ENCODE measurements around the gene USP49.

The USP49 gene

GRCh38 chr6:41757271-41757670, 137.9 kb downstream of the USP49 start:
- no peak for DNase-seq (ENCODE audit: low read depth in 2 of 2)

- no peak for DNase-seq (ENCODE audit: low read depth in 2 of 2)
These were observed 138.8 kb downstream of the USP49 start for GRCh38 chr6:41756354-41756753.

- no peak for DNase-seq (ENCODE audit: low read depth in 2 of 2)
These were observed 139.3 kb downstream of the USP49 start for GRCh38 chr6:41755895-41756294.

GRCh38 chr6:41750374-41750773, 144.8 kb downstream of the USP49 start:
- no peak for DNase-seq (ENCODE audit: low read depth in 2 of 2)

GRCh38 chr6:41748542-41748941, 146.6 kb downstream of the USP49 start:
- DNase-seq (ENCODE audit: low read depth in 2 of 2), result no peak

GRCh38 chr6:41748102-41748477, 147.1 kb downstream of the USP49 start:
- DNase-seq (ENCODE audit: low read depth in 2 of 2), result no peak

- no peak for DNase-seq (ENCODE audit: low read depth in 2 of 2)
These were observed 147.7 kb downstream of the USP49 start, which contains the start of gene PGC for GRCh38 chr6:41747256-41748101. Gene PGC (minus strand): TSS chr6:41747397. CDS start chr6:41747334, 63 bp downstream.

GRCh38 chr6:41746107-41746506, 149.1 kb downstream of the USP49 start:
- no peak for DNase-seq (ENCODE audit: low read depth in 2 of 2)

- no peak for DNase-seq (ENCODE audit: low read depth in 2 of 2)
These were observed 150.9 kb downstream of the USP49 start for GRCh38 chr6:41744236-41744787.

GRCh38 chr6:41743406-41744235, 151.6 kb downstream of the USP49 start:
- no peak for DNase-seq (ENCODE audit: low read depth in 2 of 2)

GRCh38 chr6:41741625-41742490, 153.3 kb downstream of the USP49 start:
- no peak for DNase-seq (ENCODE audit: low read depth in 2 of 2)

- no peak for DNase-seq (ENCODE audit: low read depth in 2 of 2)
These were observed 154.6 kb downstream of the USP49 start for GRCh38 chr6:41740366-41741162.

Data from stimulated activated CD8-positive, alpha-beta memory T cell treated with anti-CD3 and anti-CD28 coated beads, Interleukin-15, amount 100 ng/mL, for 48 hours (primary cell).